A549 treated with dexamethasone at 1 μM for 4 hours (cell line): ENCODE data around the gene B3GNT9. TPM values are rescaled to one million over a fixed set of nuclear protein-coding genes. Genes with fewer than 3 reads are reported as not detected.

Source experiments
- total RNA-seq: library from RNA; stranded (reverse); fragments of 200-300 nt; extraction: Qiagen RNA extraction; gene quantifications from 5 replicates; pipeline ENCODE4 v1.2.3, GENCODE V29; 2022

The B3GNT9 gene
- total RNA-seq = 7.6 to 11.4 TPM (median 9.6 TPM) in 5 replicates

GRCh38 chr16:67150833-67151396 lies at the start of gene B3GNT9:
Gene B3GNT9 (minus strand): TSS chr16:67150998. CDS start chr16:67150485, 513 bp downstream.

DNA sequence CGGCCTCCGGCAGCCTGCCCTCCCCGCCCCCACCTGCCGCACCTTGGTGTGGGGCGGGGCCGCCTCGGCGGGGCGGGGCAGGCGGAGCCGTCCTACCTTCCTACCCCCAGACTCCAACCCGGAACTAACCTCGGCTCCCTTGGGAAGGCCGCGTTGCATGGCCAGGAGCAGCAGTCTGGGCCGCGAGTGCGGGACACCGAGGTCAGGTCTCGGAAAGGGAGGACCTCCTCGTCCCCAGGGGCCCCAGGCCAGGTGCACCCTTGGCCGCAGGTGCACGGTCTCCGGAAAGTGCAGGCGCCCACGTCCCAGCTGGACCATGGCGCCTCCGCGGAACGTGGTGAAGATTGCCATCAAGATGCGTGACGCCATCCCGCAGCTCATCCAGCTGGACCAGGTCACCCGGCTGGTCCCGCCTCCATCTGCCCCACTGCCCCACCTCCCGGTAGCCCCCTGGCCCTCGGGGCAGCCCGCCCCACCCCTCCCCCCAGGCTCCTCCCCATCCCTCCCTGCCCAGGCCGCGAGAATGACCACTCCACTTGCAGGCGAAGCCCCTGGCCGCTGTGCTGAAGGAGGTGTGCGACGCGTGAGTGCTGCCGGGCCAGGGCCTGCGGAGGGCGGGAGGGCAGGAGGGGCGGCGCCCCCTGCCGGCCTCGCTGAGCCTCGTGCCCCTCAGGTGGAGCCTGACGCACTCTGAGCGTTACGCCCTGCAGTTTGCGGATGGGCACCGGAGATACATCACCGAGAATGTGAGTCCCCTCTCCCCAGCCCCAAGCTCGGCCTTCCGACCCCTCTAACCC lies 48.4 kb upstream of the B3GNT9 start, which contains the start of gene ELMO3:
ELMO3 (plus strand) TSS at position 121 of the 797 bp plus-strand sequence; CDS start at position 317, 196 bp downstream.

GRCh38 chr16:67191995-67192681 lies 41.3 kb upstream of the B3GNT9 start, which contains the start of gene E2F4:
Gene E2F4 (plus strand): TSS chr16:67192155. CDS start chr16:67192228, 73 bp downstream.

GRCh38 chr16:67190041-67190440 lies 39.2 kb upstream of the B3GNT9 start, which contains the start of gene EXOC3L1:
Gene EXOC3L1 (minus strand): TSS chr16:67190136. CDS start chr16:67189676, 460 bp downstream.

DNA sequence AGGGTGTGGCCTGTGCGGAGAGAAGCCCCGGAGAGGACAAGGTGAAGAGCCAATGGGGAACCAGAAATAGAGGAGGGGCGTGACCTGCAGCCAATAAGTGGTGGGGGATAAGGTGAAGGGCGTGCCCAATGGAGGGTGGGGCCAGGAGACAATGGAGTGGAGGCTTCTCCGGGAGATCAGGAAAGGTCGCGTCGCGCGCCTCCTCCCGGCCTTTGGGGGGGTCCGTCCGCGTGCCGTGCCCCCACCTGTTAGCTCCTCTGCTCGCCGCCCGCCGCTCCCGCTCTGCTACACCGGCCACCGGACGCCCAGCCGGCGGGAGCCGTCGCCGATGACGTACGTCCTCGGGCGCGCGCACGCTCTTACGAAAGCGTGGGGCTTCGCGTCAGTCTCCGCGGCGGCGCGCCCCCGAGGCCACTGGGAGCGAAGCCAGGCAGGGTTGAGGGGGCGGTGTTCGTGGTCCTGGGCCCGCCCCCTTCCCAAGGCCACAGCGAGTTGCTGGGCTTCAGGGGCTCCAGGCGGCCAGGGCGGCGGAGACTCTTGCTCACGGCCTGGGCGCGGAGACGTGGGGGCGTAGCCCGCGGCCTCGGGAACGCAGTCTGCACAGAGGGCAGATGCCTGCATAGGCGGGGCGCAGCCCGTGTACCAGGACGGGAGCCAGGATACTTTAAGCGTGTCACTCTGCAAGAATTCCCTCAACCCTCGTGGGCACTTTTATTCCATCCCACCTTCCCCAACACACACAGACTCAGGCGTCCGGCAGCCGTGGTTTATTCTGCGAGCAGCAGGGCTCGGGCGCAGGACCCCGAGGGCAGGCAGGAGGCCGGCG lies 33.0 kb upstream of the B3GNT9 start, which contains the start of gene MATCAP1:
MATCAP1 (minus strand) TSS at position 337 of the 826 bp plus-strand sequence. CDS start 3,353 bp downstream, outside the sequence.

GRCh38 chr16:67170168-67170948 lies 19.6 kb upstream of the B3GNT9 start, which contains the start of gene NOL3:
Gene NOL3 (plus strand): TSS chr16:67170538.

GRCh38 chr16:67164599-67165061 lies 13.8 kb upstream of the B3GNT9 start, which contains the start of gene HSF4:
Gene HSF4 (plus strand): TSS chr16:67164745. CDS start chr16:67164812, 67 bp downstream.

DNA sequence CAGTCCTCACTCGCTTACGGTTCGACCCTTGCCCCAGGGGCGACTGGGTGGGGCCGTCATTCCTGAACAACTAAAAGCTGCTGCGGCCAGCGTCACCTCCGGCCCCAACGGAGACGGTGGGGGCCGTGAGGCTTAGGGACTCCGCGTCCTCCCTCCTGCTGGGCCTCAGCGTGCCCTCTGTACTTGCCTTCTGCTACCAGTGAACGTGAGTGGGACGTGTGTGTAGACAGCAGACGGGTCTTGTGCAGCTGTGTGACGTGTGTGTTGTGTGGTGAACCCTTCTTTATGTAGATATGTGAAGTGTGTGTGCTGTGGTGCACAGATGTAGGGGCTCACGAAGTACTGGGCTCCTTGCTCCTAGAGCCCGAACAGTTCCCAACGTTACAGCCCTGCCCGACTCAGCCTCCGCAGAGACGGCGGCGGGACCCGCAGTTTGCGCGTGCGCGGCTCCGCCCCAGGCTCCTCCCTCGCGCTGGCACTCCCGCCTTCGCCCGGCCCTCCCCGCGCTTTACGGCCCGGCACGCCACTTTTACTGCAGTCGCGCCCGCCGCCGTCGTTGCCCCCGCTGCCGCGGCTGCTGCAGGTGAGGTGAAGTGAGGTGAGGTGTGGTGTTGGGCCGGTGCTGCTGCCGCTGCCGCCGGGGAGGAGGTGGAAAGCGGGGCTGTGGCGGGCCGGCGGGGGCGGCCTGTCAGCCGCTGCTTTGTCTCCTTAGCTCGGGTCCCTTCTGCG lies 41.2 kb downstream of the B3GNT9 start, which contains the start of gene PHAF1:
PHAF1 (plus strand) TSS at position 535 of the 729 bp plus-strand sequence. CDS start 235 bp downstream, outside the sequence.

Other genes with a start within 250 kb of the B3GNT9 start
- 7.7 to 11.6 TPM (median 9.9 TPM) in 5 replicates for gene CDH16, start 232.1 kb downstream of the B3GNT9 start, total RNA-seq
- gene RRAD, start 225.5 kb downstream of the B3GNT9 start, total RNA-seq = 64.4 to 86.4 TPM (median 77.1 TPM) in 5 replicates
- gene CIAO2B, start 216.6 kb downstream of the B3GNT9 start, total RNA-seq = 146 to 179 TPM (median 172 TPM) in 5 replicates
- gene CES2, start 215.5 kb downstream of the B3GNT9 start, total RNA-seq = 31.4 to 42.9 TPM (median 38.4 TPM) in 5 replicates
- 2.0 to 3.0 TPM (median 2.6 TPM) in 5 replicates for gene CES3, start 189.7 kb downstream of the B3GNT9 start, total RNA-seq
- gene CES4A, start 162.4 kb downstream of the B3GNT9 start, total RNA-seq = 3.1 to 6.7 TPM (median 4.7 TPM) in 5 replicates
- gene CBFB, start 121.8 kb downstream of the B3GNT9 start, total RNA-seq = 54.0 to 76.9 TPM (median 70.6 TPM) in 5 replicates
- 24.4 to 28.0 TPM (median 26.4 TPM) in 5 replicates for gene PHAF1, start 41.1 kb downstream of the B3GNT9 start, total RNA-seq
- gene TRADD, start 8.9 kb upstream of the B3GNT9 start, total RNA-seq = 16.3 to 19.9 TPM (median 17.7 TPM) in 5 replicates
- gene FBXL8, start 9.0 kb upstream of the B3GNT9 start, total RNA-seq = 4.8 to 9.2 TPM (median 6.8 TPM) in 5 replicates
- gene HSF4, start 13.7 kb upstream of the B3GNT9 start, total RNA-seq = 9.6 to 17.0 TPM (median 14.8 TPM) in 5 replicates
- 95.9 to 112 TPM (median 105 TPM) in 5 replicates for gene NOL3, start 19.5 kb upstream of the B3GNT9 start, total RNA-seq
- 4.4 to 8.0 TPM (median 6.2 TPM) in 5 replicates for gene MATCAP1, start 33.0 kb upstream of the B3GNT9 start, total RNA-seq
- 0.05 to 0.21 TPM (median 0.06 TPM) in 5 replicates for gene EXOC3L1, start 39.1 kb upstream of the B3GNT9 start, total RNA-seq
- gene E2F4, start 41.2 kb upstream of the B3GNT9 start, total RNA-seq = 77.3 to 103 TPM (median 101 TPM) in 5 replicates
- gene ELMO3, start 48.1 kb upstream of the B3GNT9 start, total RNA-seq = 0.59 to 1.7 TPM (median 0.98 TPM) in 5 replicates
- 77.9 to 91.6 TPM (median 80.0 TPM) in 5 replicates for gene TMEM208, start 76.1 kb upstream of the B3GNT9 start, total RNA-seq
- gene FHOD1, start 96.5 kb upstream of the B3GNT9 start, total RNA-seq = 31.3 to 53.0 TPM (median 49.4 TPM) in 5 replicates
- gene SLC9A5, start 98.0 kb upstream of the B3GNT9 start, total RNA-seq = 0.87 to 1.7 TPM (median 1.4 TPM) in 5 replicates
- gene PLEKHG4, start 128.5 kb upstream of the B3GNT9 start, total RNA-seq = 10.1 to 14.2 TPM (median 12.5 TPM) in 5 replicates
- gene KCTD19, start 175.7 kb upstream of the B3GNT9 start, total RNA-seq = 0.11 to 0.47 TPM (median 0.34 TPM) in 5 replicates
- gene LRRC36, start 175.8 kb upstream of the B3GNT9 start, total RNA-seq = 0.11 to 0.14 TPM in 2 of 5 replicates, not detected in the others
- gene TPPP3, start 242.5 kb upstream of the B3GNT9 start, total RNA-seq = 9.2 to 13.3 TPM (median 12.4 TPM) in 5 replicates